IMR-90 (cell line): Measurements from ENCODE around the gene RPTOR. TPM values are rescaled to one million over a fixed set of nuclear protein-coding genes. Genes with fewer than 3 reads are reported as not detected.

Experiments used
- ATAC-seq: fragments of 200-7000 bp; cut with Tn5 transposase; 2 replicates; pipeline ENCODE4 v1.9.1; 2020; ENCODE audit warnings: low read depth, mild to moderate bottlenecking, moderate library complexity
- BruUV-seq: library from RNA; stranded (reverse); fragments of 400-500 nt; replicated peaks from 2 replicates; lab custom pipeline; 2021; lab: Mats Ljungman, UMichigan
- CTCF ChIA-PET: fragments of 300-600 bp; formaldehyde crosslinking; extraction: SDS; loops from one replicate; lab custom pipeline; 2021; ENCODE audit warnings: antibody characterized with exemption; lab: Yijun Ruan, JAX
- POLR2A ChIA-PET: fragments of 300-600 bp; sonication (Branson Sonifier 250); formaldehyde crosslinking; loops from one replicate; lab custom pipeline; 2022; ENCODE audit warnings: antibody characterized with exemption; ENCODE audit not compliant: unreplicated experiment; lab: Charles Lee
- DNase-seq: peaks from one replicate; pipeline ENCODE4 v3.0.0; 2013
- H2AFZ ChIP-seq: replicated peaks from 2 replicates; pipeline ENCODE3; 2013; ENCODE audit warnings: low read length, mild to moderate bottlenecking; ENCODE audit not compliant: poor library complexity
- H2AK5ac ChIP-seq: 2 replicates; pipeline ENCODE4 v1.6.1; 2013; ENCODE audit warnings: low read depth, low read length, inconsistent platforms
- H2AK9ac ChIP-seq: replicated peaks from 2 replicates; pipeline ENCODE3; 2013; ENCODE audit warnings: mild to moderate bottlenecking, low read depth, low read length, moderate library complexity; ENCODE audit not compliant: poor library complexity
- H2BK120ac ChIP-seq: 2 replicates; pipeline ENCODE4 v1.6.1; 2013; ENCODE audit warnings: low read depth, low read length, inconsistent platforms
- H2BK15ac ChIP-seq: 3 replicates; pipeline ENCODE4 v1.6.1; 2013; ENCODE audit warnings: low read depth, low read length, inconsistent platforms
- H2BK20ac ChIP-seq: 2 replicates; pipeline ENCODE4 v1.6.1; 2013; ENCODE audit warnings: low read depth, mild to moderate bottlenecking, inconsistent platforms, low read length, moderate library complexity
- H2BK5ac ChIP-seq: 2 replicates; pipeline ENCODE4 v1.6.1; 2013; ENCODE audit warnings: mild to moderate bottlenecking, low read depth, low read length, inconsistent platforms; ENCODE audit not compliant: poor library complexity, severe bottlenecking
- H3K14ac ChIP-seq: replicated peaks from 2 replicates; pipeline ENCODE4 v1.6.1; 2013; ENCODE audit warnings: low read depth, low read length, inconsistent platforms
- H3K18ac ChIP-seq: 2 replicates; pipeline ENCODE4 v1.6.1; 2013; ENCODE audit warnings: low read depth, low read length, control low read depth
- H3K23ac ChIP-seq: 2 replicates; pipeline ENCODE4 v1.6.1; 2013; ENCODE audit warnings: low read depth, low read length, inconsistent platforms
- H3K27ac ChIP-seq: 2 replicates; pipeline ENCODE4 v1.5.1; 2013; ENCODE audit warnings: mild to moderate bottlenecking, control low read depth, low read length; ENCODE audit not compliant: insufficient read depth
- H3K27me3 ChIP-seq: 2 replicates; pipeline ENCODE4 v1.6.1; 2013; ENCODE audit warnings: low read length; ENCODE audit not compliant: control insufficient read depth, insufficient read depth
- H3K36me3 ChIP-seq: 2 replicates; pipeline ENCODE4 v1.6.1; 2013; ENCODE audit warnings: low read length, mixed read lengths; ENCODE audit not compliant: control insufficient read depth, insufficient read depth
- H3K4ac ChIP-seq: 2 replicates; pipeline ENCODE4 v1.6.1; 2013; ENCODE audit warnings: low read depth, low read length, inconsistent platforms
- H3K4me1 ChIP-seq: 2 replicates; pipeline ENCODE4 v1.6.1; 2013; ENCODE audit warnings: low read length, mixed read lengths; ENCODE audit not compliant: control insufficient read depth, insufficient read depth
- H3K4me2 ChIP-seq: 2 replicates; pipeline ENCODE4 v1.6.1; 2013; ENCODE audit warnings: low read depth, mild to moderate bottlenecking, control low read depth, low read length, moderate library complexity
- H3K4me3 ChIP-seq: 2 replicates; pipeline ENCODE4 v1.5.1; 2013; ENCODE audit warnings: low read depth, mild to moderate bottlenecking, control low read depth, low read length, moderate library complexity; ENCODE audit not compliant: insufficient read depth
- H3K56ac ChIP-seq: 2 replicates; pipeline ENCODE4 v1.6.1; 2013; ENCODE audit warnings: low read length, inconsistent platforms; ENCODE audit not compliant: insufficient read depth; ENCODE audit errors: extremely low read depth
- H3K79me1 ChIP-seq, 2 experiments: 2 replicates each; pipeline ENCODE4 v1.6.1; 2013; ENCODE audit warnings: low read length in 2 of 2, inconsistent platforms in 1 of 2, low read depth in 1 of 2
- H3K9ac ChIP-seq: 2 replicates; pipeline ENCODE4 v1.6.1; 2013; ENCODE audit warnings: low read depth, low read length, control low read depth
- H3K9me1 ChIP-seq: 2 replicates; pipeline ENCODE4 v1.6.1; 2013; ENCODE audit warnings: low read length, inconsistent platforms; ENCODE audit not compliant: insufficient read depth
- H3K9me3 ChIP-seq: 2 replicates; pipeline ENCODE4 v1.6.1; 2013; ENCODE audit warnings: low read length; ENCODE audit not compliant: control insufficient read depth, insufficient read depth
- H4K20me1 ChIP-seq: 2 replicates; pipeline ENCODE4 v1.6.1; 2013; ENCODE audit warnings: low read length, inconsistent platforms; ENCODE audit not compliant: insufficient read depth
- H4K5ac ChIP-seq: 2 replicates; pipeline ENCODE4 v1.6.1; 2013; ENCODE audit warnings: mild to moderate bottlenecking, low read depth, low read length, control low read depth
- H4K8ac ChIP-seq, 2 experiments: 2 replicates each; pipeline ENCODE4 v1.6.1; 2013; ENCODE audit warnings: low read depth in 2 of 2, low read length in 2 of 2, control low read depth in 1 of 2, inconsistent platforms in 1 of 2
- H4K91ac ChIP-seq: 2 replicates; pipeline ENCODE4 v1.6.1; 2013; ENCODE audit warnings: low read depth, low read length, inconsistent platforms; ENCODE audit not compliant: insufficient read depth
- BHLHE40 ChIP-seq: fragments of 150-350 bp; IDR thresholded peaks from 2 replicates; pipeline ENCODE4 v1.6.1; 2016; ENCODE audit warnings: mild to moderate bottlenecking, low read depth, low read length
- CEBPB ChIP-seq: IDR thresholded peaks from 2 replicates; pipeline ENCODE4 v1.6.1; 2012; ENCODE audit warnings: low read depth, low read length, improper control_type of control experiment
- CHD1 ChIP-seq: IDR thresholded peaks from 2 replicates; pipeline ENCODE4 v1.6.1; 2012; ENCODE audit warnings: low read depth, low read length, improper control_type of control experiment
- CTCF ChIP-seq: conservative IDR thresholded peaks from 2 replicates; pipeline ENCODE4 v1.5.1; 2012; ENCODE audit warnings: mild to moderate bottlenecking, low read depth, low read length, improper control_type of control experiment
- ELK1 ChIP-seq: fragments of 150-350 bp; IDR thresholded peaks from 2 replicates; pipeline ENCODE4 v1.6.1; 2016; ENCODE audit warnings: low read depth, mild to moderate bottlenecking, low read length, moderate library complexity, borderline replicate concordance
- FOS ChIP-seq: fragments of 150-350 bp; IDR thresholded peaks from 2 replicates; pipeline ENCODE4 v1.6.1; 2016; ENCODE audit warnings: low read depth, low read length
- MAFK ChIP-seq: IDR thresholded peaks from 2 replicates; pipeline ENCODE4 v1.6.1; 2012; ENCODE audit warnings: low read depth, low read length, improper control_type of control experiment
- MAZ ChIP-seq: IDR thresholded peaks from 2 replicates; pipeline ENCODE4 v1.6.1; 2012; ENCODE audit warnings: low read depth, mild to moderate bottlenecking, low read length, improper control_type of control experiment, moderate library complexity, borderline replicate concordance
- MXI1 ChIP-seq: IDR thresholded peaks from 2 replicates; pipeline ENCODE4 v1.6.1; 2012; ENCODE audit warnings: low read depth, mild to moderate bottlenecking, low read length, moderate library complexity, borderline replicate concordance
- NFE2L2 ChIP-seq: fragments of 150-350 bp; IDR thresholded peaks from 2 replicates; pipeline ENCODE4 v1.6.1; 2016; ENCODE audit warnings: low read depth, mild to moderate bottlenecking, low read length
- POLR2A ChIP-seq: IDR thresholded peaks from 2 replicates; pipeline ENCODE4 v1.6.1; 2012; ENCODE audit warnings: mild to moderate bottlenecking, low read depth, low read length
- RAD21 ChIP-seq: IDR thresholded peaks from 2 replicates; pipeline ENCODE4 v1.6.1; 2012; ENCODE audit warnings: low read length, improper control_type of control experiment
- SMC3 ChIP-seq: fragments of 150-350 bp; IDR thresholded peaks from 2 replicates; pipeline ENCODE4 v1.6.1; 2016; ENCODE audit warnings: low read depth, mild to moderate bottlenecking, antibody characterized with exemption, low read length, moderate library complexity
- USF2 ChIP-seq: fragments of 150-350 bp; IDR thresholded peaks from 2 replicates; pipeline ENCODE4 v1.6.1; 2017; ENCODE audit warnings: mild to moderate bottlenecking, antibody characterized with exemption, low read length, low read depth
- WGBS, 2 experiments: methylation state at CpG; one replicate each; pipeline versions ENCODE4 v1.1.5 to v1.1.7; 2013; ENCODE audit warnings: missing lambda C conversion rate in 2 of 2; ENCODE audit not compliant: insufficient read length in 1 of 2; ENCODE audit errors: extremely low coverage in 2 of 2; 5-methylcytosine and 5-hydroxymethylcytosine counted together
- dilution Hi-C: fragments of 300-500 bp; cut with HindIII; formaldehyde crosslinking; loops from one replicate; pipeline ENCODE4 v1.14.3; 2018; ENCODE audit warnings: low sequenced_read_pairs; ENCODE audit not compliant: unreplicated experiment
- in situ Hi-C: fragments of 300-500 bp; cut with MboI; formaldehyde crosslinking; loops from 3 replicates; pipeline ENCODE4 v1.14.3; 2019; ENCODE audit warnings: low sequenced_read_pairs, inconsistent platforms, mixed read lengths
- intact Hi-C: fragments of 100-400 bp; cut with micrococcal nuclease; formaldehyde crosslinking; loops from 2 replicates; pipeline ENCODE4 v1.10.0; 2022
- polyA plus RNA-seq, 3 experiments: library from polyadenylated mRNA; depleted of rRNA; stranded (reverse); fragments of >200 nt; gene quantifications; 2 replicates each; pipeline ENCODE4 v1.2.3, GENCODE V29; 2012; ENCODE audit warnings: low replicate concordance in 1 of 3
- total RNA-seq: library from RNA; depleted of rRNA; stranded (reverse); fragments of >200 nt; gene quantifications from 2 replicates; pipeline ENCODE4 v1.2.3, GENCODE V29; 2012

RPTOR gene
- total and polyA plus RNA-seq, 2 of the 4 experiments (the other 2 are of a cell fraction): 10.8 to 14.7 TPM

- Histone ChIP-seq H2AK9ac (no peak overlapping the region), H3K18ac (no peak overlapping the region), H3K4me2 (no peak overlapping the region), H3K9ac (no peak overlapping the region), H4K91ac (no peak overlapping the region), H3K79me1 (no peaks in the 10 kb centered on the region; a peak in 1 of 4 replicates), H2BK15ac (no peak overlapping the region), H3K27me3 (no peaks in the 10 kb centered on the region), H3K36me3 (peaks cover 2% of the 10 kb centered on the region; the same call in 1 of the 2 replicates), H4K8ac (no peak overlapping the region), H3K4ac (no peak overlapping the region), H3K4me3 (no peak overlapping the region), H3K9me3 (no peaks in the 10 kb centered on the region), H2BK20ac (no peak overlapping the region), H3K27ac (no peak overlapping the region), H3K14ac (no peak overlapping the region), H3K23ac (no peak overlapping the region), H4K5ac (no peak overlapping the region), H2BK120ac (no peak overlapping the region), H2AFZ (no peak overlapping the region), H2AK5ac (no peak overlapping the region), H3K9me1 (peaks cover 8% of the 10 kb centered on the region; the same call in 1 of the 2 replicates), H2BK5ac (no peak overlapping the region), H4K20me1 (no peaks in the 10 kb centered on the region), H3K4me1 (peaks cover 11% of the 10 kb centered on the region), H3K56ac (no peak overlapping the region)
- DNase-seq (no peak), ATAC-seq (no peak)
- in situ Hi-C loops: no loop called here
- CTCF ChIA-PET: interaction anchor here (1.3 kb wide), 1 partner anchor 41 kb away, joined by 3 read pairs; no protein-coding TSS in a partner anchor
- intact Hi-C loops: no loop called here
- 97% methylated on average over 19 of the region's 38 CpGs; no CpG with 5 or more reads in 1 of the 2 experiments for WGBS, 2 experiments
- dilution Hi-C loops: no loop called here
- no TSS peak for BruUV-seq
- POLR2A ChIA-PET: no interaction called here
- TF ChIP-seq BHLHE40: no peak
- no peak for TF ChIP-seq CHD1
- TF ChIP-seq POLR2A: no peak
- no peak for TF ChIP-seq MXI1
- TF ChIP-seq FOS: no peak
- TF ChIP-seq RAD21: no peak
- TF ChIP-seq MAFK: no peak
- TF ChIP-seq CTCF: no peak
- TF ChIP-seq ELK1: no peak
- no peak for TF ChIP-seq SMC3
- no peak for TF ChIP-seq NFE2L2
- TF ChIP-seq CEBPB: no peak
- TF ChIP-seq USF2: no peak
- TF ChIP-seq MAZ: no peak
Observed at GRCh38 chr17:80940171-80941123, 395.8 kb downstream of the RPTOR start.
